Measurements from ENCODE around the gene SEC14L1.

DNA sequence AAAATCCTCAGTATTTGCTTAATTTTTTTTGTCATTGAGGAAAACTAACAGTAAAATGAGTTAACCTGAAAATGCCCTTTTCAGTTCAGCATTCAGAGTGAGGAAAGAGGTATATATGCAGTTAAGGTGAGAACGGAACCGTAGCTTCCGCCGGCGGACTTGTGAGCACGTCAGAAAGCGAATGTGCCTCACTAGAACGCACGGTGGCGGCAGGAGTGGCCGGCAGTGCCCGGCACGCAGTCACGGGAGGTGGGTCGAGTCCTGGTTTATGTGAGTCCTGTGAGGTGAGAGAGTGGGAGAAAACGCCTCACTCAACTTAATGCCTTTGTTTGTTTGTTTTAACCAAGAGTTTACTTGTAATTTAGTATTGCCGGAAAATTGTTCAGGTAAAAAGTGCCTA, 6.1 kb downstream of the SEC14L1 start:
- TF ChIP-seq POLR2AphosphoS5 (IDR thresholded peaks at IDR 0.05; ENCODE audit: low read depth, low read length) (0 out of 2 replicates have a peak, but pooled peaks have one; percentile 35), TAF1 (IDR thresholded peaks at IDR 0.05; ENCODE audit: low read depth, low read length) (no peak), POLR2A (IDR thresholded peaks at IDR 0.05; ENCODE audit: low read depth, low read length) (no peak)
